RWPE1 (cell line): Measurements from ENCODE around the gene ZNF814.

Experiments
- CTCF ChIA-PET: fragments of 350-600 bp; sonication (Branson Sonifier 250); formaldehyde crosslinking; extraction: SDS; loops from one replicate; lab custom pipeline; 2021; lab: Yijun Ruan, JAX
- POLR2A ChIA-PET: fragments of 400-600 bp; formaldehyde crosslinking; extraction: SDS; loops from one replicate; lab custom pipeline; 2020; ENCODE audit warnings: antibody characterized with exemption; ENCODE audit not compliant: low non-redundant PET; lab: Yijun Ruan, JAX
- DNase-seq: peaks from one replicate; pipeline ENCODE4 v3.0.0; 2012; ENCODE audit warnings: low spot score
- H3K27ac ChIP-seq: fragments of 450-650 bp; 2 replicates; pipeline ENCODE4 v1.5.1; 2017
- CTCF ChIP-seq: fragments of 450-650 bp; conservative IDR thresholded peaks from 2 replicates; pipeline ENCODE4 v1.5.1; 2017; ENCODE audit warnings: low read depth, mild to moderate bottlenecking

ZNF814 gene

GRCh38 chr19:57888560-57889231 is at the start of gene ZNF814:
Gene ZNF814 (minus strand): TSS chr19:57889037. CDS start chr19:57888802, 235 bp downstream.
- POLR2A ChIA-PET: interaction anchor here (0.5 kb wide), 1 partner anchor 274 kb away, joined by 3 read pairs; no protein-coding TSS in a partner anchor
- H3K27ac ChIP-seq: no peak within 1 kb of the TSS
- DNase-seq: peak; percentile 58
- CTCF ChIA-PET: interaction anchor here (0.6 to 1.0 kb wide), 3 partner anchors 8 to 123 kb away, joined by 3 read pairs; no protein-coding TSS in a partner anchor
- TF ChIP-seq CTCF: no peak

GRCh38 chr19:57935731-57936130 is 46.9 kb upstream of the ZNF814 start:
- no peak overlapping the region for H3K27ac ChIP-seq
- ChIA-PET POLR2A (interaction anchor here (0.8 kb wide), 1 partner anchor 247 kb away, joined by 8 read pairs; the partner anchor contains the start of gene ZNF274), CTCF (interaction anchor here (0.7 kb wide), 1 partner anchor 971 kb away, joined by 3 read pairs; no protein-coding TSS in a partner anchor)
- TF ChIP-seq CTCF: no peak
- no peak for DNase-seq

GRCh38 chr19:57934820-57935665 is 46.2 kb upstream of the ZNF814 start, which contains the start of gene ZNF418:
Gene ZNF418 (minus strand): TSS chr19:57935402. CDS start chr19:57933822, 1,580 bp downstream.
- POLR2A ChIA-PET: interaction anchor here (0.6 to 0.8 kb wide), 2 partner anchors 75 to 248 kb away, joined by 3 to 8 read pairs; partner anchors contain the start of gene ZNF274

GRCh38 chr19:57927587-57927986 is 38.8 kb upstream of the ZNF814 start:
- no peak for DNase-seq
- TF ChIP-seq CTCF: no peak
- ChIA-PET POLR2A (no interaction called here), CTCF (no interaction called here)
- no peak overlapping the region for H3K27ac ChIP-seq

More at GRCh38 chr19:57934820-57935665, 46.2 kb upstream of the ZNF814 start, which contains the start of gene ZNF418:
- no peak for TF ChIP-seq CTCF
- DNase-seq: peak; percentile 56
- CTCF ChIA-PET: interaction anchor here (0.7 kb wide), 1 partner anchor 970 kb away, joined by 3 read pairs; no protein-coding TSS in a partner anchor
- no peak within 1 kb of the TSS for H3K27ac ChIP-seq

DNA sequence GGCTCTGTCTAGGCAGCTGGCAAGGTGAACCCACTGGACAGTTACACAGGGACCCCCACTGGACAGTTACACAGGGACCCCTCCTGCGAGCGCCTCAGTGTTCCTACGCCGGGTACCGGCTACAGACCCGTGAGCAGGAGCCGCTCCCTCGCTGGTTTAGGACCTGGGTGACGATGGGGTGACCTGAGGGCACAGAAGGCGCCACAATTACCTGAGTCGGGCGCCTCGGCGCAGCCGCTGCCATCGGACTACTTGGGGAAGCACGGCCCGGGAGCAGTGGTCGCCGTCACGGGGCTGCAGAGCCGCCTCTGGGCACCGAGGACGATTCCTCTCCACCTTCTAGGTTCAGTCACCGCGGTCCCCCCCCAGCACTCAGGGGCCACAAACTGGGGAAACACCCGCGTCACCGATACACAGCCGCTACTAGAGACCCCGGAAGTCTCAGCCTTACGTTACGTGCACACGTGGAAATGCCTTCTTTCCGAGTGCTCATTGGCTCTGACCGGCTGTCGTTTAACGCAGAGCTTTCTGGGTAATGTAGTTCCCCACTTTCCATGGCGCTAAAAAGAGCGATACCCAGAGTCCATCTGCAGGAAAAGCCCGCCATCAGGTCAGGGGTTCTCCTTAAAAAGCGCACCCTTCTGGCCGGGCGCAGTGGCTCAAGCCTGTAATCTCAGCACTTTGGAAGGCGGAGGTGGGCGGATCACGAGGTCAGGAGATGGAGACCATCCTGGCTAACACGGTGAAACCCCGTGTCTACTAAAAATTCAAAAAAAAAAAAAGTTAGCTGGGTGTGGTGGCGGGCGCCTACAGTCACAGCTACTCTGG is 27.5 kb upstream of the ZNF814 start, which contains the start of gene ZNF417:
Gene ZNF417, minus strand, starts transcription at position 425 of the 828 bp plus-strand sequence. Its CDS starts 181 bp downstream, at position 244.
- ChIA-PET POLR2A (interaction anchor here (0.6 kb wide), 1 partner anchor 775 kb away, joined by 6 read pairs; no protein-coding TSS in a partner anchor), CTCF (interaction anchor here (0.6 to 1.3 kb wide), 3 partner anchors 15 to 238 kb away, joined by 3 to 4 read pairs (median 4); no protein-coding TSS in a partner anchor)
- peak within 1 kb of the TSS; percentile 76 for H3K27ac ChIP-seq
- DNase-seq: peak; percentile 89

DNA sequence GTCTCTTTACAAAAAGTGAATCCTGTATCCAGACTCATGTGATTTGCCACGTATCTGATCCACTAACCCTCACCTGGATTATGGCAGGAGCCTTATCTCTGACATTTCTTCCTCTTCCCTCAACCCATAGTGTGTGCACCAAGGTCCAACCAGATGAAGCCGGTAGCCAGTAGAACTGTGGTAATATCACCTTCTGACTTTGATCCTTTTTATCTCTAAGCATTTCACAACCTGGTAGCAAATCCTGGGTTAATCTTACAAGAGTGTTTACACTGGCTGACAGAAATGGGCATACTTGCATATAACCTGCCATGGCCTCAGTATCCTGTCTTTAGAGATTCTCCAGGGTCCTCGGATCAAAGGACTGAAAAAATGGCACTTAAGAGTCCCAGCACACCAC is 25.7 kb upstream of the ZNF814 start:
- CTCF ChIA-PET: interaction anchor here (0.6 kb wide), 1 partner anchor 85 kb away, joined by 7 read pairs; no protein-coding TSS in a partner anchor

More for the DNA sequence above, 25.7 kb upstream of the ZNF814 start:
- POLR2A ChIA-PET: no interaction called here
- DNase-seq: no peak
- no peak overlapping the region for H3K27ac ChIP-seq
- no peak for TF ChIP-seq CTCF
